HepG2 (cell line): Measurements from ENCODE around the gene ST6GALNAC3. TPM values are rescaled to one million over a fixed set of nuclear protein-coding genes. Genes with fewer than 3 reads are reported as not detected.

Experiments
- ATAC-seq: fragments of 200-7000 bp; cut with Tn5 transposase; 3 replicates; pipeline ENCODE4 v1.9.1; 2020; ENCODE audit warnings: mild to moderate bottlenecking, moderate library complexity
- BruUV-seq: library from RNA; stranded (reverse); fragments of 400-500 nt; replicated peaks from 2 replicates; lab custom pipeline; 2021; lab: Mats Ljungman, UMichigan
- CTCF ChIA-PET: fragments of 300-600 bp; formaldehyde crosslinking; extraction: SDS; loops from one replicate; lab custom pipeline; 2021; ENCODE audit warnings: low total read pairs, inconsistent platforms, low intra/inter-chr PET ratio; lab: Yijun Ruan, JAX
- POLR2A ChIA-PET: fragments of 350-600 bp; sonication (Branson Sonifier 250); formaldehyde crosslinking; loops from one replicate; lab custom pipeline; 2020; ENCODE audit warnings: antibody characterized with exemption, inconsistent platforms; lab: Yijun Ruan, JAX
- DNase-seq: peaks from one replicate; pipeline ENCODE4 v3.0.0-alpha.2; 2015; ENCODE audit warnings: low spot score
- FAIRE-seq: peaks from 3 replicates; lab custom pipeline; 2011; peaks lifted over from hg19 to GRCh38; lab: Jason Lieb, UNC
- H2AFZ ChIP-seq: one replicate; pipeline ENCODE4 v1.6.1; 2011; ENCODE audit warnings: low read length, inconsistent platforms
- H3K27ac ChIP-seq: fragments of 300-600 bp; 3 replicates; pipeline ENCODE4 v1.8.0; 2011; ENCODE audit warnings: mixed run types, mild to moderate bottlenecking, mixed read lengths, low read length, inconsistent platforms; ENCODE audit not compliant: insufficient read depth; ENCODE audit errors: extremely low read length
- H3K27me3 ChIP-seq, 2 experiments: fragments of 200-600 bp in 1 of 2; 2 replicates in 1 of 2; 3 replicates in 1 of 2; pipeline versions ENCODE4 v1.6.0 to v1.8.0; 2011; ENCODE audit warnings: low read length in 2 of 2, mild to moderate bottlenecking in 2 of 2, moderate library complexity in 2 of 2, inconsistent platforms in 1 of 2; ENCODE audit not compliant: insufficient read depth in 2 of 2, control insufficient read depth in 1 of 2
- H3K36me3 ChIP-seq, 2 experiments: fragments of 200-600 bp in 1 of 2; replicated peaks in 1 of 2; 2 replicates in 1 of 2; 3 replicates in 1 of 2; pipeline versions ENCODE4 v1.5.1 to v1.8.0; 2011; ENCODE audit warnings: low read length in 2 of 2, inconsistent platforms in 1 of 2; ENCODE audit not compliant: insufficient read depth in 2 of 2, control insufficient read depth in 1 of 2
- H3K4me1 ChIP-seq: 2 replicates; pipeline ENCODE4 v1.5.1; 2012; ENCODE audit warnings: low read length, inconsistent platforms; ENCODE audit not compliant: insufficient read depth
- H3K4me2 ChIP-seq: 2 replicates; pipeline ENCODE4 v1.6.0; 2011; ENCODE audit warnings: low read depth, low read length, inconsistent platforms
- H3K4me3 ChIP-seq, 3 experiments: fragments of 200-600 bp in 1 of 3; sonication (generic), shearing (Covaris generic) in 1 of 3; replicated peaks in 1 of 3; 2 replicates each; pipeline ENCODE4 v1.5.1; 2011 to 2016; ENCODE audit warnings: low read length in 3 of 3, inconsistent platforms in 2 of 3, low read depth in 2 of 3, mild to moderate bottlenecking in 2 of 3, control low read depth in 1 of 3, mixed read lengths in 1 of 3; ENCODE audit not compliant: insufficient read depth in 1 of 3
- H3K79me2 ChIP-seq: one replicate; pipeline ENCODE4 v1.6.1; 2011; ENCODE audit warnings: low read length, inconsistent platforms; ENCODE audit not compliant: insufficient read depth
- H3K9ac ChIP-seq: 2 replicates; pipeline ENCODE4 v1.6.0; 2011; ENCODE audit warnings: mild to moderate bottlenecking, low read depth, low read length, inconsistent platforms; ENCODE audit not compliant: insufficient read depth
- H3K9me3 ChIP-seq: 2 replicates; pipeline ENCODE4 v1.5.1; 2012; ENCODE audit warnings: mild to moderate bottlenecking, low read length
- H4K20me1 ChIP-seq: 2 replicates; pipeline ENCODE4 v1.6.0; 2011; ENCODE audit warnings: inconsistent platforms, mild to moderate bottlenecking, low read length, moderate library complexity; ENCODE audit not compliant: insufficient read depth
- MYC ChIP-seq: sonication (generic); formaldehyde crosslinking; IDR thresholded peaks from 2 replicates; pipeline ENCODE4 v1.9.0; 2021; ENCODE audit warnings: missing genetic modification reagents, borderline replicate concordance
- RNF2 ChIP-seq: fragments of 450-650 bp; conservative IDR thresholded peaks from 2 replicates; pipeline ENCODE4 v1.6.1; 2016; ENCODE audit warnings: low read depth
- SIX4 ChIP-seq: sonication (generic); formaldehyde crosslinking; IDR thresholded peaks from 2 replicates; pipeline ENCODE4 v1.4.0; 2020; ENCODE audit warnings: missing genetic modification reagents
- ZNF737 ChIP-seq: sonication (generic); formaldehyde crosslinking; IDR thresholded peaks from 2 replicates; pipeline ENCODE4 v1.5.0; 2020; ENCODE audit warnings: missing genetic modification reagents, mild to moderate bottlenecking, borderline replicate concordance
- ZSCAN9 ChIP-seq: IDR thresholded peaks from 2 replicates; pipeline ENCODE4 v1.6.1; 2016; ENCODE audit warnings: borderline replicate concordance
- WGBS: methylation state at CpG from one replicate; pipeline ENCODE4 v1.1.6; 2017; ENCODE audit warnings: low lambda C conversion rate; 5-methylcytosine and 5-hydroxymethylcytosine counted together
- in situ Hi-C: cut with HindIII; loops from 2 replicates; pipeline ENCODE4 v1.10.0; 2017; ENCODE audit warnings: low pct_unique_long_range_greater_than_20kb; ENCODE audit not compliant: extremely low pct_ligation_motif_present
- intact Hi-C: fragments of 100-400 bp; cut with micrococcal nuclease; formaldehyde crosslinking; loops from one replicate; pipeline ENCODE4 v1.10.0; 2022; ENCODE audit not compliant: unreplicated experiment
- polyA plus RNA-seq, 8 experiments: library from polyadenylated mRNA; depleted of rRNA in 3 of 8; stranded (reverse) in 7 of 8; unstranded in 1 of 8; fragments of >200 nt; fragmentation: Illumina TruSeq in 4 of 8; extraction: Trizol in 4 of 8; gene quantifications; 2 replicates each; pipeline versions ENCODE4 v1.2.1 to v1.2.3, GENCODE V29; 2011 to 2016; ENCODE audit warnings: low read depth in 4 of 8, missing spikeins in 1 of 8, mixed read lengths in 1 of 8; ENCODE audit not compliant: insufficient read depth in 1 of 8
- total RNA-seq, 5 experiments: library from RNA; depleted of rRNA; stranded (reverse); fragments of >200 nt; fragmentation: Illumina TruSeq; extraction: Trizol; gene quantifications; 2 replicates each; pipeline ENCODE4 v1.2.3, GENCODE V29; 2016; ENCODE audit warnings: low read depth in 1 of 5
- TF ChIP-seq, protein P1 (sequence below): sonication (generic); formaldehyde crosslinking; IDR thresholded peaks from 2 replicates; pipeline ENCODE4 v1.5.0; 2020; ENCODE audit warnings: missing genetic modification reagents
- TF ChIP-seq, protein P2 (sequence below): sonication (generic); formaldehyde crosslinking; IDR thresholded peaks from 2 replicates; pipeline ENCODE4 v1.5.0; 2020; ENCODE audit warnings: mild to moderate bottlenecking, missing genetic modification reagents

The ST6GALNAC3 gene
- total and polyA plus RNA-seq, 2 of the 13 experiments (the other 11 are each of a cell fraction or from before 2014, with no cell fraction given), result not detected

DNA sequence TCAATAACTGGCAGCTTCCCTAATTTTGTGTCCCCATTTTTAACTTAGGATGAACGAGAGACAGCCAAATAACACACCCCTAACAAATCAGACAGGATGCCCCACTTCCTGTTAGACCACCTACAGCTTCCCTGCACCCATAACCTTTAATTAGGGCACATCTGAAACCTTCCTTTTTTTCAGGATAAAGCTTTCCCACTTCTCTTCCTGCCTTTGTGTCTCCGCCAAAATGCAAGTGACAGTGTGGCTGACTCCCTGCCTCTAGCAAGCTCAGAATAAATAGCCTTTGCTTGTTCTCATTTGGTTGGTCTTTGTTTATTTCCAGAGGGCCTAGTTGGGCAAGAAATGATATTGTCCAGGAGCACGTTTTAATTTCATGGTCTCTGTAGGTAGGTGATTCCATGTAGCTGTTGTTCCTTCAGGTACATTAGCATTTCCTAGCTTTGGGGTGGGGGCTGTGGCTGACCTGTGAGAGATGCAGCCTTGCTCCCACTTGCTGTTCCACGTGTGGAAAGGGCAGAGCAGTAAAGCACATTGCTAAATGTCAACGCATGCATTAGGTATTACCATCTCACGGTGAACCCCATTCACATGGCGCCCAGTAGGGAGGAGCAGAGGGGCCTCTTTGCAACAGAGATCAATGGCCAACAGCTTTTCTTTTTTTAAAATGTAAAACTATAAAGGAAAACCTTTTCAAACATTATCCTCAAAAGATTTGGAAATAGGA is 154.9 kb downstream of the ST6GALNAC3 start:
- no peaks in the 10 kb centered on the region; a peak in 1 of 5 replicates for H3K27me3 ChIP-seq
- H4K20me1 ChIP-seq, result no peaks in the 10 kb centered on the region
- no peak for ATAC-seq
- no peak overlapping the region for H3K9ac ChIP-seq
- POLR2A ChIA-PET, result no interaction called here
- TF ChIP-seq, protein P1, sequence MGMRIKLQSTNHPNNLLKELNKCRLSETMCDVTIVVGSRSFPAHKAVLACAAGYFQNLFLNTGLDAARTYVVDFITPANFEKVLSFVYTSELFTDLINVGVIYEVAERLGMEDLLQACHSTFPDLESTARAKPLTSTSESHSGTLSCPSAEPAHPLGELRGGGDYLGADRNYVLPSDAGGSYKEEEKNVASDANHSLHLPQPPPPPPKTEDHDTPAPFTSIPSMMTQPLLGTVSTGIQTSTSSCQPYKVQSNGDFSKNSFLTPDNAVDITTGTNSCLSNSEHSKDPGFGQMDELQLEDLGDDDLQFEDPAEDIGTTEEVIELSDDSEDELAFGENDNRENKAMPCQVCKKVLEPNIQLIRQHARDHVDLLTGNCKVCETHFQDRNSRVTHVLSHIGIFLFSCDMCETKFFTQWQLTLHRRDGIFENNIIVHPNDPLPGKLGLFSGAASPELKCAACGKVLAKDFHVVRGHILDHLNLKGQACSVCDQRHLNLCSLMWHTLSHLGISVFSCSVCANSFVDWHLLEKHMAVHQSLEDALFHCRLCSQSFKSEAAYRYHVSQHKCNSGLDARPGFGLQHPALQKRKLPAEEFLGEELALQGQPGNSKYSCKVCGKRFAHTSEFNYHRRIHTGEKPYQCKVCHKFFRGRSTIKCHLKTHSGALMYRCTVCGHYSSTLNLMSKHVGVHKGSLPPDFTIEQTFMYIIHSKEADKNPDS (CRISPR knock-in tag), result no peak
- TF ChIP-seq RNF2 (no peak), ZSCAN9 (no peak), MYC (CRISPR knock-in tag) (no peak), ZNF737 (no peak), SIX4 (CRISPR knock-in tag) (no peak)
- TF ChIP-seq, protein P2, sequence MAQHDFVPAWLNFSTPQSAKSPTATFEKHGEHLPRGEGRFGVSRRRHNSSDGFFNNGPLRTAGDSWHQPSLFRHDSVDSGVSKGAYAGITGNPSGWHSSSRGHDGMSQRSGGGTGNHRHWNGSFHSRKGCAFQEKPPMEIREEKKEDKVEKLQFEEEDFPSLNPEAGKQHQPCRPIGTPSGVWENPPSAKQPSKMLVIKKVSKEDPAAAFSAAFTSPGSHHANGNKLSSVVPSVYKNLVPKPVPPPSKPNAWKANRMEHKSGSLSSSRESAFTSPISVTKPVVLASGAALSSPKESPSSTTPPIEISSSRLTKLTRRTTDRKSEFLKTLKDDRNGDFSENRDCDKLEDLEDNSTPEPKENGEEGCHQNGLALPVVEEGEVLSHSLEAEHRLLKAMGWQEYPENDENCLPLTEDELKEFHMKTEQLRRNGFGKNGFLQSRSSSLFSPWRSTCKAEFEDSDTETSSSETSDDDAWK (CRISPR knock-in tag), result no peak
- TF ChIP-seq, all 625 proteins: peak for 0
- Histone ChIP-seq H3K36me3 (no peaks in the 10 kb centered on the region), H3K27ac (no peak overlapping the region), H3K4me1 (no peaks in the 10 kb centered on the region), H3K79me2 (no peaks in the 10 kb centered on the region), H3K4me3 (no peak overlapping the region), H3K4me2 (no peak overlapping the region), H3K9me3 (no peaks in the 10 kb centered on the region), H2AFZ (no peak overlapping the region)
- CTCF ChIA-PET, result no interaction called here
- no peak for DNase-seq
- no TSS peak for BruUV-seq
- intact Hi-C loops, result no loop called here
- WGBS, result 3% methylated on average over 6 of the region's 7 CpGs
- FAIRE-seq, result no peak
- in situ Hi-C loops, result no loop called here
